ENCODE data around the gene SCN1A.
A peak's percentile ranks its signal among the peaks of the same experiment; 100 is the strongest.
"Not testable (repeated sequence)": the region's sequence is repeated elsewhere in the genome, so short reads cannot be mapped to it uniquely, and the experiment has no call there.

Gene SCN1A

GRCh38 chr2:166081131-166081632, 46.6 kb downstream of the SCN1A start:
- DNase-seq (ENCODE audit: low read depth), result no peak

GRCh38 chr2:166074430-166074829, 53.4 kb downstream of the SCN1A start:
- DNase-seq (ENCODE audit: low read depth), result no peak

GRCh38 chr2:166074011-166074410, 53.8 kb downstream of the SCN1A start:
- DNase-seq (ENCODE audit: low read depth), result no peak

- no peak for DNase-seq (ENCODE audit: low read depth)
Measured at GRCh38 chr2:166070231-166070630, 57.6 kb downstream of the SCN1A start.

- DNase-seq (ENCODE audit: low read depth), result no peak
Measured at GRCh38 chr2:166068981-166069380, 58.8 kb downstream of the SCN1A start.

GRCh38 chr2:166067229-166067628, 60.6 kb downstream of the SCN1A start:
- no peak for DNase-seq (ENCODE audit: low read depth)

- no peak for DNase-seq (ENCODE audit: low read depth)
Measured at GRCh38 chr2:166060191-166060590, 67.6 kb downstream of the SCN1A start.

- peak; percentile 6 for DNase-seq (ENCODE audit: low read depth)
Measured at GRCh38 chr2:166057370-166058164, 70.3 kb downstream of the SCN1A start.

- no peak for DNase-seq (ENCODE audit: low read depth)
Measured at GRCh38 chr2:166044853-166045483, 82.9 kb downstream of the SCN1A start.

- no peak for DNase-seq (ENCODE audit: low read depth)
Measured at GRCh38 chr2:166042768-166043390, 84.9 kb downstream of the SCN1A start.

- DNase-seq (ENCODE audit: low read depth), result no peak
Measured at GRCh38 chr2:166042356-166042755, 85.5 kb downstream of the SCN1A start.

- DNase-seq (ENCODE audit: low read depth), result no peak
Measured at GRCh38 chr2:166041613-166042012, 86.2 kb downstream of the SCN1A start.

- no peak for DNase-seq (ENCODE audit: low read depth)
Measured at GRCh38 chr2:166032361-166032760, 95.5 kb downstream of the SCN1A start.

- DNase-seq (ENCODE audit: low read depth), result no peak
Measured at GRCh38 chr2:166031054-166031453, 96.8 kb downstream of the SCN1A start.

- DNase-seq (ENCODE audit: low read depth), result no peak
Measured at GRCh38 chr2:166025313-166025712, 102.5 kb downstream of the SCN1A start.

- DNase-seq (ENCODE audit: low read depth), result no peak
Measured at GRCh38 chr2:166017208-166017607, 110.6 kb downstream of the SCN1A start.

- no peak for DNase-seq (ENCODE audit: low read depth)
Measured at GRCh38 chr2:166013878-166014277, 113.9 kb downstream of the SCN1A start.

- DNase-seq (ENCODE audit: low read depth), result no peak
Measured at GRCh38 chr2:166011660-166012059, 116.2 kb downstream of the SCN1A start.

GRCh38 chr2:166000401-166000800, 127.4 kb downstream of the SCN1A start:
- DNase-seq (ENCODE audit: low read depth), result no peak

GRCh38 chr2:165990846-165991245, 137.0 kb downstream of the SCN1A start:
- DNase-seq (ENCODE audit: low read depth), result no peak

GRCh38 chr2:165989851-165990250, 138.0 kb downstream of the SCN1A start:
- DNase-seq (ENCODE audit: low read depth), result no peak

- DNase-seq (ENCODE audit: low read depth), result no peak
Measured at GRCh38 chr2:165985120-165985519, 142.7 kb downstream of the SCN1A start.

- not testable (repeated sequence) for DNase-seq (ENCODE audit: low read depth)
Measured at GRCh38 chr2:165972161-165972560, 155.7 kb downstream of the SCN1A start.

All from GM04504 (cell line).